HG03135 (cell line): Measurements from ENCODE around the gene RNF212.

Experiments
- ATAC-seq: cut with Tn5 transposase; IDR thresholded peaks from one replicate; pipeline ENCODE4 v1.9.1; 2021; ENCODE audit warnings: mild to moderate bottlenecking, moderate library complexity; ENCODE audit not compliant: unreplicated experiment

The RNF212 gene

GRCh38 chr4:1090465-1091440 is 22.6 kb downstream of the RNF212 start:
- no peak for ATAC-seq

- no peak for ATAC-seq
These were observed 23.3 kb downstream of the RNF212 start for GRCh38 chr4:1090036-1090435.

GRCh38 chr4:1087371-1087770 is 26.0 kb downstream of the RNF212 start:
- ATAC-seq = no peak

- no peak for ATAC-seq
These were observed 27.4 kb downstream of the RNF212 start for GRCh38 chr4:1086011-1086410.

- ATAC-seq = no peak
These were observed 28.0 kb downstream of the RNF212 start for GRCh38 chr4:1085404-1085799.

GRCh38 chr4:1084796-1085403 is 28.5 kb downstream of the RNF212 start:
- ATAC-seq = no peak

GRCh38 chr4:1084394-1084793 is 29.0 kb downstream of the RNF212 start:
- ATAC-seq = no peak

- ATAC-seq = no peak
These were observed 30.9 kb downstream of the RNF212 start for GRCh38 chr4:1082215-1083182.

- ATAC-seq = no peak
These were observed 31.7 kb downstream of the RNF212 start for GRCh38 chr4:1081689-1082040.

- no peak for ATAC-seq
These were observed 32.2 kb downstream of the RNF212 start for GRCh38 chr4:1080961-1081688.

GRCh38 chr4:1080432-1080831 is 32.9 kb downstream of the RNF212 start:
- ATAC-seq = no peak

GRCh38 chr4:1079711-1080265 is 33.6 kb downstream of the RNF212 start:
- no peak for ATAC-seq

GRCh38 chr4:1078490-1078889 is 34.9 kb downstream of the RNF212 start:
- ATAC-seq = no peak

- ATAC-seq = no peak
These were observed 35.5 kb downstream of the RNF212 start for GRCh38 chr4:1077711-1078477.

GRCh38 chr4:1075809-1076699 is 37.3 kb downstream of the RNF212 start:
- ATAC-seq = no peak

GRCh38 chr4:1075225-1075624 is 38.1 kb downstream of the RNF212 start:
- ATAC-seq = no peak

- no peak for ATAC-seq
These were observed 39.3 kb downstream of the RNF212 start for GRCh38 chr4:1074077-1074476.

GRCh38 chr4:1072830-1073446 is 40.4 kb downstream of the RNF212 start:
- no peak for ATAC-seq
